ENCODE data around the gene FASN. TPM values are rescaled to one million over a fixed set of nuclear protein-coding genes. Genes with fewer than 3 reads are reported as not detected.
A peak's percentile ranks its signal among the peaks of the same experiment; 100 is the strongest.

FASN gene
- total and polyA plus RNA-seq, 2 of the 13 experiments (the other 11 are each of a cell fraction or from before 2014, with no cell fraction given): 51.7 to 101 TPM

- 0 out of 2 replicates have a peak, but pooled peaks have one; percentile 48 for TF ChIP-seq ZHX2 (IDR thresholded peaks at IDR 0.05; ENCODE audit: low read depth)
- TF ChIP-seq ZHX2 (CRISPR knock-in tag; IDR thresholded peaks at IDR 0.05; ENCODE audit: borderline replicate concordance): peak; percentile 93
- no peak for TF ChIP-seq GABPA (IDR thresholded peaks at IDR 0.05; ENCODE audit: low read depth, low read length)
- TF ChIP-seq GABPA (CRISPR knock-in tag; IDR thresholded peaks at IDR 0.05; ENCODE audit: low read depth): no peak
- TF ChIP-seq U2AF2 (IDR thresholded peaks at IDR 0.05; ENCODE audit: low read depth, low read length): no peak
- no peak for TF ChIP-seq ZNF280B (CRISPR knock-in tag; IDR thresholded peaks at IDR 0.05; ENCODE audit: borderline replicate concordance)
- TF ChIP-seq ZNF138 (CRISPR knock-in tag; IDR thresholded peaks at IDR 0.05; ENCODE audit: low read depth): 0 out of 2 replicates have a peak, but pooled peaks have one; percentile 52
- TF ChIP-seq PRMT3 (CRISPR knock-in tag; IDR thresholded peaks at IDR 0.05; ENCODE audit: borderline replicate concordance, low read depth): no peak; the same call in 1 of the 2 replicates
- no peak for TF ChIP-seq FOSL2 (CRISPR knock-in tag; IDR thresholded peaks at IDR 0.05)
- no peak for TF ChIP-seq CC2D1A (CRISPR knock-in tag; IDR thresholded peaks at IDR 0.05)
- no peak for TF ChIP-seq FOXO4 (CRISPR knock-in tag; conservative IDR thresholded peaks at IDR 0.05)
- no peak for TF ChIP-seq JUN (CRISPR knock-in tag; IDR thresholded peaks at IDR 0.05)
- no peak for TF ChIP-seq REL (CRISPR knock-in tag; conservative IDR thresholded peaks at IDR 0.05)
- no peak for TF ChIP-seq AGO2 (optimal IDR thresholded peaks at IDR 0.05; ENCODE audit: low read depth, low read length)
- no peak for TF ChIP-seq ZNF280D (CRISPR knock-in tag; IDR thresholded peaks at IDR 0.05)
- TF ChIP-seq HDAC1 (CRISPR knock-in tag; IDR thresholded peaks at IDR 0.05): peak; percentile 71
Measured at GRCh38 chr17:82098169-82098938, at the start of gene FASN (continued).

Data from HepG2 (cell line).